Adipocyte (in vitro differentiated cells): ENCODE data around the gene KIR2DL4.
"Not testable (repeated sequence)": the region's sequence is repeated elsewhere in the genome, so short reads cannot be mapped to it uniquely, and the experiment has no call there.

ENCODE experiments used
- DNase-seq: peaks from one replicate; pipeline ENCODE4 v3.0.0-alpha.2; 2015; ENCODE audit warnings: low read depth
- H3K27me3 ChIP-seq: replicated peaks from 2 replicates; pipeline ENCODE4 v1.7.0; 2013; ENCODE audit warnings: mild to moderate bottlenecking, low read length, moderate library complexity; ENCODE audit not compliant: control insufficient read depth, insufficient read depth
- H3K36me3 ChIP-seq: 2 replicates; pipeline ENCODE4 v1.7.0; 2013; ENCODE audit warnings: low read length, mild to moderate bottlenecking, moderate library complexity; ENCODE audit not compliant: control insufficient read depth, insufficient read depth, severe bottlenecking
- H3K4me1 ChIP-seq: 2 replicates; pipeline ENCODE4 v1.7.0; 2013; ENCODE audit warnings: mild to moderate bottlenecking, low read length, moderate library complexity; ENCODE audit not compliant: control insufficient read depth, insufficient read depth
- H3K4me3 ChIP-seq: 2 replicates; pipeline ENCODE4 v1.7.0; 2013; ENCODE audit warnings: mild to moderate bottlenecking, low read length, moderate library complexity
- H3K9ac ChIP-seq: 2 replicates; pipeline ENCODE4 v1.7.0; 2013; ENCODE audit warnings: mild to moderate bottlenecking, low read length, moderate library complexity
- H3K9me3 ChIP-seq: 2 replicates; pipeline ENCODE4 v1.7.0; 2013; ENCODE audit warnings: mild to moderate bottlenecking, low read length, moderate library complexity; ENCODE audit not compliant: control insufficient read depth

Gene KIR2DL4

DNA sequence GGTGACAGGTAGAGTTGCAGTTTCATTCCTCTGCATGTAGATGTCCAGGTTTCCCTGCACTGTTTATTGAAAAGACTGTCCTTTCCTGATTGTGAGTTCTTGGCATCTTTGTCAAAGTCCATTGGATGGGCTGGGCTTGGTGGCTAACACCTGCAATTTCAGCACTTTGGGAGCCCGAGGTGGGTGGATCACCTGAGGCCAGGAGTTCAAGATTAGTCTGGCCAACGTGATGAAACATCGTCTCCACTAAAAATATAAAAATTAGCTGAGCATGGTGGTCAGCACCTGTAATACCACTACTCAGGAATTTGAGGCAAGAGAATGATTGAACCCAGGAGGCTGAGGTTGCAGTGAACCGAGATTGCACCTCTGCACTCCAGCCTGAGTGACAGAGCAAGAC is 25.6 kb upstream of the KIR2DL4 start:
- H3K36me3 ChIP-seq, H3K27me3 ChIP-seq, H3K9me3 ChIP-seq, H3K4me3 ChIP-seq, H3K4me1 ChIP-seq, DNase-seq, H3K9ac ChIP-seq: not testable (repeated sequence)

DNA sequence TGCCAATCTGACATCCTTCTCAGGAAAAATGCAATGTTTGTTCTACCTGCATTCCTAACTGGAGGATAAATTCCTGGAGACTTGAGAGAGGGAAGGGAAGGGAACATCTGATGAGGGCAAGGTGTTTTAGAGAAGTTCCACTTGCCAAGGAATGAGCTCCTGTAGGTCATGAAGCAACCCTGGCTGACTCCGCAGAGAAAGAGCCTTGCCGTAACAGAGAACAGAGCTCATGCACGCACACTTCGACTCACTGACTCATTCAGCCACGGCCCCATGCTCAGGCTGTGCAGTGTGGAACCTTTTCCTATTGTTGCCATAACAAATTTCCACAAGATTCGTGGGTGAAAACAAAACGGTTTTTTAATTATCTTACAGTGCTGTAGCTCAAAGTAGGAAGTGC is 24.5 kb upstream of the KIR2DL4 start:
- H3K9me3 ChIP-seq, DNase-seq, H3K4me1 ChIP-seq, H3K27me3 ChIP-seq, H3K4me3 ChIP-seq, H3K9ac ChIP-seq, H3K36me3 ChIP-seq: not testable (repeated sequence)

GRCh38 chr19:54782916-54783315 is 20.5 kb upstream of the KIR2DL4 start:
- not testable (repeated sequence) for H3K4me1 ChIP-seq, H3K9ac ChIP-seq, H3K9me3 ChIP-seq, H3K27me3 ChIP-seq, H3K36me3 ChIP-seq, DNase-seq, H3K4me3 ChIP-seq

GRCh38 chr19:54786091-54786723 is 17.2 kb upstream of the KIR2DL4 start:
- DNase-seq, H3K27me3 ChIP-seq, H3K36me3 ChIP-seq, H3K9ac ChIP-seq, H3K9me3 ChIP-seq, H3K4me1 ChIP-seq, H3K4me3 ChIP-seq: not testable (repeated sequence)

DNA sequence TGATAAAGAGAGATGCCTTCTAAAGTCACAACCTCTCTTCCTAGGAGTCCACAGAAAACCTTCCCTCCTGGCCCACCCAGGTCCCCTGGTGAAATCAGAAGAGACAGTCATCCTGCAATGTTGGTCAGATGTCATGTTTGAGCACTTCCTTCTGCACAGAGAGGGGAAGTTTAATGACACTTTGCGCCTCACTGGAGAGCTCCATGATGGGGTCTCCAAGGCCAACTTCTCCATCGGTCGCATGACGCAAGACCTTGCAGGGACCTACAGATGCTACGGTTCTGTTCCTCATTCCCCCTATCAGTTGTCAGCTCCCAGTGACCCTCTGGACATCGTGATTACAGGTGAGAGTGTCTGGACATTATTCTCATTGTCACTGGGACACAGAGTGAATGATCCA is 15.3 kb upstream of the KIR2DL4 start:
- not testable (repeated sequence) for H3K9me3 ChIP-seq, H3K27me3 ChIP-seq, H3K9ac ChIP-seq, H3K36me3 ChIP-seq, H3K4me3 ChIP-seq, H3K4me1 ChIP-seq, DNase-seq

DNA sequence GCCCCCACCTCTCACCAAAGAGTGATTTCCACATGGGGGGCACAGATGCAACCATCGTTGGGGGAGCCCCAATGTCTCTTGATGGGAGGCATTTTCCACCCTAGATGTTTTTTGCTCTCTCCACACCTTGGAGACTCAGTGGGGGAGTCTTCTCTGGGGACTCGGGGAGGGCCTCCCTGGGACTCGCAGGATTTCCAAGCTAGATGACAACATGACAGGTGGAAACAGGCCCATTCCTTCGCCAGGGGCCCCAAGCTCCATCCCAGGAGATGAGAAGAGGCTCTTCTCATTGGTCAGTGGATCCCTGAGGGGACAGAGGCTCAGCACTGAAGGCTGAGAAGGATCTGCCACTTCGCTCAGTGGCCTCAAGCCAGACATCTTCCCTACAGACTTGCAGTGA is 12.7 kb upstream of the KIR2DL4 start:
- Histone ChIP-seq H3K4me3 (no peak overlapping the region), H3K4me1 (no peaks in the 10 kb centered on the region), H3K9ac (no peak overlapping the region), H3K9me3 (no peaks in the 10 kb centered on the region), H3K27me3 (no peaks in the 10 kb centered on the region), H3K36me3 (no peaks in the 10 kb centered on the region)
- no peak for DNase-seq

GRCh38 chr19:54791476-54791875 is 11.9 kb upstream of the KIR2DL4 start:
- H3K36me3 ChIP-seq: no peaks in the 10 kb centered on the region
- H3K27me3 ChIP-seq: no peaks in the 10 kb centered on the region
- H3K4me1 ChIP-seq: no peaks in the 10 kb centered on the region
- no peak overlapping the region for H3K9ac ChIP-seq
- H3K9me3 ChIP-seq: no peaks in the 10 kb centered on the region
- H3K4me3 ChIP-seq: no peak overlapping the region
- no peak for DNase-seq

DNA sequence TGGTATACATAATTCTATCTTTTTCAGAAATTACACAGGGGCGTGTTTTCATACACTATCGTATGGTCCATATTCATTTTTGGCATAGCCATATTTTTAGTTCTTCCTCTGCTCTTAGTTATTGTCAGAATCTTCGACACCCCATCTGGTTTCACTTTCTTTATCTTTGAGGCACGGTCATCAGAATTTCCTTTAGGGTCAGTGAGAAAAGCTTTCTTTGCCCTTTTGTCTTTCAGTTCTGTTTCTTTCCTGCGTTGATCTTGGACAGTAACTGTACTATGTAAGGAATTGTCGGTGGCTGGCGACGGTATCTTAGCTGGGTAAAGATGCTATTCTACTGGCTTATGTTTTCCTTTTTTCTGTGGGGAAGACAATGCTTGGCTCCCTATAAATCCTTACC is 10.6 kb upstream of the KIR2DL4 start:
- DNase-seq: no peak
- H3K36me3 ChIP-seq: no peaks in the 10 kb centered on the region
- H3K4me1 ChIP-seq: no peaks in the 10 kb centered on the region
- H3K9me3 ChIP-seq: no peaks in the 10 kb centered on the region
- H3K4me3 ChIP-seq: peak overlapping the region; percentile 67
- no peaks in the 10 kb centered on the region for H3K27me3 ChIP-seq
- no peak overlapping the region for H3K9ac ChIP-seq

GRCh38 chr19:54795758-54796157 is 7.7 kb upstream of the KIR2DL4 start:
- no peaks in the 10 kb centered on the region for H3K4me1 ChIP-seq
- H3K4me3 ChIP-seq: no peak overlapping the region
- H3K27me3 ChIP-seq: no peaks in the 10 kb centered on the region
- no peaks in the 10 kb centered on the region for H3K36me3 ChIP-seq
- H3K9me3 ChIP-seq: peaks cover 5% of the 10 kb centered on the region
- no peak for DNase-seq
- H3K9ac ChIP-seq: no peak overlapping the region

DNA sequence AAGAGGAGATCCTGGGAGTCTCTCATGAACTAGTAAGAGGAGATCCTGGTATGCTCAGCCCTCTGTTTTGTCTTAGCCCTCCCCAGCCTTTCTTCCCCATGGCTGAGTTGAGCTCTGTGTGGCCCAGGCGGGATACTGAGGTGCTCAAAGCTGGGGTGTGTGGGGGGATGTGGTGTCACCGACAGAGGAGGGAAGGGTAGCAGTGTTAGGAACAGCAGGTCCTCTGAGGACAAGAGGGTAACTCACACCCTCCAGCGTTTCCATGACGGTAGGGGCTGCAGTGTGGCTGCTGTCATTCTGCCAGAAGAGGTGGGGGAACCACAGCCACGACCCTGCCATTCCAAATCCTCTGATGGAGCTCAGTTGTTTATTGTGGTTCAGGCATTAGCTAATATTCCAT is 691 bp downstream of the KIR2DL4 start:
- peaks cover 5% of the 10 kb centered on the region for H3K9me3 ChIP-seq
- no peaks in the 10 kb centered on the region for H3K4me1 ChIP-seq
- DNase-seq: no peak
- H3K36me3 ChIP-seq: no peaks in the 10 kb centered on the region
- no peaks in the 10 kb centered on the region for H3K27me3 ChIP-seq
- H3K4me3 ChIP-seq: no peak overlapping the region
- H3K9ac ChIP-seq: no peak overlapping the region

DNA sequence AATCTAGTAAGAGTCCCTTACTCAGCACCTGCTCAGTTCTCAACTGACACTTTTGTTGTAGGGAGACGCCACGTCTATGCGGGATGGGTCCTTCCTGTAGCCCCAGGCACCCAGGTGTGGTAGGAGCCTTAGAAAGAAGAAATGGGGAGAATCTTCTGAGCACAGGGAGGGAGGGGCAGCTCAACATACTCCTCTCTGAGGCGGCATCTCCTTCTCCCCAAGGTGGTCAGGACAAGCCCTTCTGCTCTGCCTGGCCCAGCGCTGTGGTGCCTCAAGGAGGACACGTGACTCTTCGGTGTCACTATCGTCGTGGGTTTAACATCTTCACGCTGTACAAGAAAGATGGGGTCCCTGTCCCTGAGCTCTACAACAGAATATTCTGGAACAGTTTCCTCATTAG is 1.2 kb downstream of the KIR2DL4 start:
- H3K9ac ChIP-seq: no peak overlapping the region
- no peak for DNase-seq
- no peaks in the 10 kb centered on the region for H3K4me1 ChIP-seq
- H3K4me3 ChIP-seq: no peak overlapping the region
- no peaks in the 10 kb centered on the region for H3K36me3 ChIP-seq
- H3K9me3 ChIP-seq: peaks cover under 1% of the 10 kb centered on the region
- H3K27me3 ChIP-seq: no peaks in the 10 kb centered on the region
